Measurements from ENCODE around the gene ROS1.
"Not testable (repeated sequence)": the region's sequence is repeated elsewhere in the genome, so short reads cannot be mapped to it uniquely, and the experiment has no call there.

ROS1 gene

GRCh38 chr6:117262799-117263198 lies 162.9 kb downstream of the ROS1 start:
- TF ChIP-seq, protein P1, sequence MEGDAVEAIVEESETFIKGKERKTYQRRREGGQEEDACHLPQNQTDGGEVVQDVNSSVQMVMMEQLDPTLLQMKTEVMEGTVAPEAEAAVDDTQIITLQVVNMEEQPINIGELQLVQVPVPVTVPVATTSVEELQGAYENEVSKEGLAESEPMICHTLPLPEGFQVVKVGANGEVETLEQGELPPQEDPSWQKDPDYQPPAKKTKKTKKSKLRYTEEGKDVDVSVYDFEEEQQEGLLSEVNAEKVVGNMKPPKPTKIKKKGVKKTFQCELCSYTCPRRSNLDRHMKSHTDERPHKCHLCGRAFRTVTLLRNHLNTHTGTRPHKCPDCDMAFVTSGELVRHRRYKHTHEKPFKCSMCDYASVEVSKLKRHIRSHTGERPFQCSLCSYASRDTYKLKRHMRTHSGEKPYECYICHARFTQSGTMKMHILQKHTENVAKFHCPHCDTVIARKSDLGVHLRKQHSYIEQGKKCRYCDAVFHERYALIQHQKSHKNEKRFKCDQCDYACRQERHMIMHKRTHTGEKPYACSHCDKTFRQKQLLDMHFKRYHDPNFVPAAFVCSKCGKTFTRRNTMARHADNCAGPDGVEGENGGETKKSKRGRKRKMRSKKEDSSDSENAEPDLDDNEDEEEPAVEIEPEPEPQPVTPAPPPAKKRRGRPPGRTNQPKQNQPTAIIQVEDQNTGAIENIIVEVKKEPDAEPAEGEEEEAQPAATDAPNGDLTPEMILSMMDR (conservative IDR thresholded peaks at IDR 0.05) = no peak

DNA sequence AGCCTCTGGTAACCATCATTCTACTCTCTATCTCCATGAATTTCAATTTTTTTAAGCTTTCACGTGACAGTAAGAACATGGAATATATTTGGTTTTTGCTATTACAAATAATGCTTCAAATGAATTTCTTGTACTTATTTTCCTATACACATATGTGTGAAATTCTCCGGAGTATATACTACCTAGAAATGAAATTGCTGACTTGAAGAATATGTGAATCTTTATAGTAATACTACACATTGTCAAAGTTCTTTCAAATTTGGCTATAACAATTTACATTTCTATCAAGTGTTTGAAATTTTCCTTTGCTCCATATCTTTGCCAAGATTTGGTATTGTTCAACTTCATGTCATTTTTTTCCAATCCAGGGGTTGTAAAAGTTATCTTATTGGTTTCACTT lies 172.0 kb downstream of the ROS1 start:
- H3K27ac ChIP-seq = no peak overlapping the region
- TF ChIP-seq, protein P1 (conservative IDR thresholded peaks at IDR 0.05) = no peak

More at GRCh38 chr6:117262799-117263198, 162.9 kb downstream of the ROS1 start:
- H3K27ac ChIP-seq = no peak overlapping the region

GRCh38 chr6:117244979-117245378 lies 180.8 kb downstream of the ROS1 start:
- H3K27ac ChIP-seq = not testable (repeated sequence)

GRCh38 chr6:117244571-117244970 lies 181.2 kb downstream of the ROS1 start:
- not testable (repeated sequence) for H3K27ac ChIP-seq
